ENCODE results near the gene DEFB125.
A peak's percentile ranks its signal among the peaks of the same experiment; 100 is the strongest.
"Not testable (repeated sequence)": the region's sequence is repeated elsewhere in the genome, so short reads cannot be mapped to it uniquely, and the experiment has no call there.

Gene DEFB125

DNA sequence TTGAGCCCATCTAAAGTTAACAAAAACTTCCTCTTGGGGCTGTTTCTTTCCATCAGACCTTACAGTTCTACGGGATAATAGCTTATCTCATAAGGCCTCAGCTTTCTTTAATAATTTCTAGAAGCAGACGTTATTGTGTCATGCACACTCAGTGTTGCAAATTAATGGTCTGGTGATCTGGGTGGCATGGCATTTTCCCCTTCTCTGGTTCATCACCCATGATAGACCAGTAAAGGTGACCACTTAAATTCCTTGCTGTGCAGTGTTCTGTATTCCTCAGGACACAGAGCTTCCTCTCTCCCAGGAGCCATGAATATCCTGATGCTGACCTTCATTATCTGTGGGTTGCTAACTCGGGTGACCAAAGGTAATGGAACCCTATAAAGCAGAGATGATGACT lies at the start of gene DEFB125:
Gene DEFB125, plus strand, starts transcription at position 272 of the 400 bp plus-strand sequence. Its CDS starts 38 bp downstream, at position 310.
- DNase-seq, result no peak

DNA sequence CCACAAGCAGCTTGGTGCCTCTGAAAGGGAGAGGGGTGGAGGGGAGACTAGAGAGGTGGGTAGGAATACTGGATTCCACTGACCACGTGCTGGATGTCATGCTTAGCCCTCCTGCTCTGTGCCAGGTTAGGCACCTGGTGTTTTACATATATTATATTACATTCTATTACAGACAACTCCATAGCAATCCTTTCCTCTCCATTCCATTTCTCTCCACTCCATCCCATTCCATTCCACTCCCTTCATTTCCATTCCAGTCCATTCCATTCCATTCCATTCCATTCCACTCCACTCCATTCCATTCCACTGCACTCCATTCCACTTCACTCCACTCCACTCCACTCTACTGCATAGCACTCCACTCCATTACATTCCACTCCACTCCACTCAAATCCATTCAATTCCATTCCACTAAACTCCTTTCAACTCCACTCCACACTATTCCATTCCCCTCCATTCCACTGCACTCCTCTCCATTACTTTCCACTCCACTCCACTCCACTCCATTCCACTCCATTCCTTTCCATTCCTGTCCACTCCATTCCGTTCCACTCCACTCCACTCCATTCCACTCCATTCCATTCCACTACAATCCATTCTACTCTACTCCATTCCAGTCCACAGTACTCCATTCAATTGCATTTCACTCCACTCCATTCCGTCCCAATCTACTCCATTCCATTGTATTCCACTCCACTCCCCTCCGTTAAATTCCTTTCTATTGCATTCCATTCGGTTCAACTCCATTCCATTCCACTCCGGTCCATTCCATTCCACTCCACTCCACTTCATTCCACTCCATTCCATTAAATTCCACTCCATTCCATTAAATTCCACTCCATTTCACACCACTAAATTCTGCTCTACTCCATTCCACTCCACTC lies 27.2 kb upstream of the DEFB125 start:
- no peak for DNase-seq

DNA sequence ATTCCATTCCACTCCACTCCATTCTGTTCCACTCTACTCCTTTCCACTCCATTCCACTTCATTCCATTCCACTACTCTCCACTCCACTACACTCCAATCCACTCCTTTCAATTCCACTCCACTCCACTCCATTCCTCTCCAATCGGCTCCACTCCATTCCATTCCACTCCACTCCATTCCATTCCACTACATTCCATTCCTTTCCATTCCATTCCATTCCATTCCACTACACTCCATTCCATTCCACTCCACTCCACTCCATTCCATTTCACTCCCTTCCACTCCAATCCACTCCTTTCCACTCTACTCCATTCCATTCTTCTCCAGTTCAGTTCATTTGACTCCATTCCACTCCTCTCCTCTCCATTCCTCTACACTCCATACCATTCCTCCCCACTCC lies 26.2 kb upstream of the DEFB125 start:
- no peak for DNase-seq

DNA sequence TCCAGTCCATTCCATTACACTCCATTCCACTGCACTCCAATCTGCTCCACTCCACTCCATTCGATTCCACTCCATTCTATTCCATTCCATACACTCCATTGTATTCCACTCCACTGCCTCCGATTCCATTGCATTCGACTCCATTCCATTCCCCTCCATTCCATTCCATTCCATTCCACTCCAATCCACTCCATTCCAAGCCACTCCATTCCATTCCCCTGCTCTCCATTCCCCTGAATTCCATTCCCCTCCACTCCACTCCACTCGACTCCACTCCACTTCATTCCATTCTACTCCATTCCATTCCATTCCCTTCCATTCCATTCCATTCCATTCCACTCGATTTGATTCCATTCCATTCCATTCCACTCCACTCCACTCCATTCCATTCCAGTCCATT lies 25.7 kb upstream of the DEFB125 start:
- no peak for DNase-seq

- DNase-seq, result no peak
Observed at GRCh38 chr20:62487-62886, 25.0 kb upstream of the DEFB125 start.

DNA sequence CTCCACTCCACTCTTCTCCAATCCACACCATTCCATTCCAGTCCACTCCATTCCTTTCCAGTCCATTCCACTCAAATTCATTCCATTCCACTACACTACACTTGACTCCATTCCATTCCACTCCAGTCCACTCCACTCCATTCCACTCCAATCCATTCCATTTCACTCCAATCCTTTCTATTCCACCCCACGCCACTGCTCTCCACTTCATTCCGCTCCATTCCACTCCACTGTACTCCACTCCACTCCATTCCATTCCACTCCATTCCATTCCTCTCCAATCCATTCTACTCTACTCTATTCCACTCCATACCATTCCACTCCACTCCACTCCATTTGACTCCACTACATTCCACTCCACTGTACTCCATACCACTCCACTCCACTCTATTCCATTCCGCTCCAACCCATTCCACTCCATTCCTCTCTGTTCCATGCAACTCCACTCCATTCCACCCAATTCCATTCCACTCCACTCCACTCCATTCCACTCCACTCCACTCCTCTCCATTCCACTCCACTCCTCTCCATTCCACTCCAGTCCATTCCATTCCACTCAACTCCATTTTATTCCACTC lies 23.4 kb upstream of the DEFB125 start:
- no peak for DNase-seq

DNA sequence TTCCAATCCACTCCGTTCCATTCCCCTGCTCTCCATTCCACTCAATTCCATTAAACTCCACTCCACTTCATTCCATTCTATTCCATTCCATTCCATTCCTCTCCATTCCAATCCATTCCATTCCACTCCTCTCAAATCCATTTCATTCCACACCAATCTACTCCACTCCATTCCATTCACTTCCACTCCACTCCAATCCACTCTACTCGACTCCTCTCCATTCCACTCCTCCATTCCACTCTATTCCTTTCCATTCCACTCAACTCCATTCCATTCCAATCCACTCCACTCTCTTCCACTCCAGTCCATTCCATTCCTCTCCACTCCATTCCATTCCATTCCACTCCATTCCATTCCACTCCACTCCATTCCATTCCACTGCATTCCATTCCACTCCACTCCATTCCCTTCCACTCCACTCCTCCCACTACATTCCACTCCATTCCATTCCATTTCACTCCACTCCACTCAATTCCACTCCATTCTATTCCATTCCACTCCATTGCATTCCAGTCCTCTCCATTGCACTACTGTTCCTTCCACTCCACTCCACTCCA lies 22.6 kb upstream of the DEFB125 start:
- no peak for DNase-seq

- DNase-seq, result no peak
Observed at GRCh38 chr20:77231-77630, 10.2 kb upstream of the DEFB125 start.

DNA sequence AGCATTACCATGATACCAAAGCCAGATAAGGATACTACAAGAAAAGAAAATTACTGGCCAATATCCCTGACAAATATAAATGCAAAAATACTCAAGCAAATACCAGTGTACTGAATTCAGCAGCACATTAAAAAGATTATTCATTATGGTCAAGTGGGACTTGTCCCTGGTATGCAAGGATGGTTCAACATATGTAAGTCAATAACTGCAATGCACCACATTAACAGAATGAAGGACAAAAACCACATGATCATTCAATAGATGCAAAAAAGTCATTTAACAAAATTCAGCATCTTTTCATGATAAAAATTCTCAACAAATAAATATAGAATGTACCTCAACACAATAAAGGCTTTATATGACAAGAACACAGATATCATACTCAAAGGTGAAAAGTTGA lies 9.1 kb upstream of the DEFB125 start:
- no peak for DNase-seq

GRCh38 chr20:79565-79964 lies 7.9 kb upstream of the DEFB125 start:
- DNase-seq, result no peak

DNA sequence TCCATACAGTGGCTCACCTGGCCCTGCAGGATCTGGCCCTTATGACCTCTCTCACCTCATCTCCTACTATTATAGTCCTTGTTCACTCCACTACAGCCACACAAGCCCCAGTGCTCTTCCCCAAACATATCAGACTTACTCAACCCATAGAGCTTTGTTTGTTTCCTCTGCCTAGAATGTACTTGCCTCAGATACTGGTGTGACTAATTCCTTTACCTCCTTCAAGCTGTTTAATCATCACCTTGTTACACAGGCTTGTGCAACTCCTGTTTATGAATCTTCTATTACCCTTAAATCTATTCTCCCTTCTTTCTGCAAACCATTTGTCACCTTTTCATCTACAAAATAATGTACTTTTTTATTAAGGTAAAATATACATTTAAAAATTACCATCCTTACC lies 3.2 kb downstream of the DEFB125 start:
- DNase-seq, result no peak

DNA sequence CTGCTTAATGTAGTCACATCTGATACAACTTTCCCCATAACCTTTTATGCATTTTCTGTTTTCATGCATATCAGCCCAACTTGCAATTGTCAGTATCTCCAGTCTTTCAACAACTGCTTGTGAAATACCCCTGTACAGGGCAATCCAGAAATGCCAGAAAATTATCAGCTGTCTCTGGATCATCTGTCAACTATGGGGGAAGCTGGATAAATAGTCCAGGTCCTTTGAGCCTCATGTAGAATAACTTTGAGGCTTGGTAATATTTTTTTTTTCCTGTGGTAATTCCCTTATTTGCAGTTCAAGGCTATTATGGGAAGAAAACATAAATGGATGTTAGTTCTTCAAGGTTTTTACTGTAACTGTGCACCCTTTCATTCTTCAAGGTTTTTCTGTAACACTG lies 6.2 kb downstream of the DEFB125 start:
- DNase-seq, result no peak

DNA sequence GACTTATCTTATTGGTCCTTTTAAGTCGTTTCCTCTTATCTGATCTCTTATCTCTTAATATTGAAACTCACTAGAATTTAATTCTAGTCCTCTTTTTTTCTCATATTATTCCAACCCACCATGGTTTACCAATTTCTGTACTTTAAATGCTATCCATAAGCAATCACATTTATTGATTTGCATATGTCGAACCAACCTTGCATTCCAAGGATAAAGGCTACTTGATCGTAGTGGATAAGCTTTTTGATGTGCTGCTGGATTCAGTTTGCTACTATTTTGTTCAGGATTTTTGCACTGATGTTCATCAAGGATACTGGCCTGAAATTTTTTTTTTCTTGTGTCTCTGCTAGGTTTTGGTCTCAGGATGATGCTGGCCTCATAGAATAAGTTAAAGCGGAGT lies 7.7 kb downstream of the DEFB125 start:
- DNase-seq, result no peak

- DNase-seq, result not testable (repeated sequence)
Observed at GRCh38 chr20:97691-98090, 10.2 kb downstream of the DEFB125 start.

- DNase-seq, result no peak
Observed at GRCh38 chr20:101975-102374, 14.5 kb downstream of the DEFB125 start.

DNA sequence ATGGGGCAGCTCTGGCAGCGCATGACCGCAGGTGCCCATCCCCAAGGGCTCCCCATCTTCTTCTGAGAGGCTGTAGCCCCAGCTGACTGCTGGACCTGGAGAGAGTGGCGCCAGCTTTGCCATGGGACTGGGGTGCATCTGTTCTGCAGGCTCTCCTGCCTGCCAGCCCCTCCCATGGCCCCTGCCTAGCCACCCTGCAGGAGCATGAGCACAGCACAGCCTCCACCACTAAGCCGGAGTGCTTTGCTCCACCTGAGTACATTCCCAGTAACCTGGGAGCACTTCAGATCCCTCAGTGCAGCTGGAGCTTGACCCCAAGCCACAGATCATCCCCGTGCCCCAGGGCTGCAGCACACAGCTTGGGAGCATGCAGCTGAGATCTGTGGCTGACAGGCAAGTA lies 16.0 kb downstream of the DEFB125 start:
- no peak for DNase-seq

DNA sequence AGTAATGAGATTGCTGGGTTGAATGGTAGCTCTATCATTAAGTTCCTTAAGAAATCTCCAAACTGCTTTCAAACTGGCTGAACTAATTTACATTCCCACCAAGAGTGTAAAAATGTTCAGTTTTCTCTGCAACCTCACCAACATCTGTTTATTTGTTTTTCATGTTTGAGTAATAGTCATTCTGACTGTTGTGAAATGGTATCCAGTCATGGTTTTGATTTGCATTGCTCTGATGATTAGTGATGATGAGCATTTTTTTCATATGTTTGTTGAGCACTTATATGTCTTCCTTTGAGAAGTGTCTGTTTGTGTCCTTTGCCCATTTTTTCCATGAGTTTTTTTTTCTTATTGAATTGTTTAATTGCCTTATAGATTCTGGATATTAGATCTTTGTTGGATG lies 24.9 kb downstream of the DEFB125 start:
- DNase-seq, result no peak

- DNase-seq, result no peak
Observed at GRCh38 chr20:117518-117917, 30.0 kb downstream of the DEFB125 start.

GRCh38 chr20:129786-130323 lies 42.4 kb downstream of the DEFB125 start:
- DNase-seq, result not testable (repeated sequence)

GRCh38 chr20:137668-138490 lies 50.4 kb downstream of the DEFB125 start:
- peak; percentile 38 for DNase-seq

DNA sequence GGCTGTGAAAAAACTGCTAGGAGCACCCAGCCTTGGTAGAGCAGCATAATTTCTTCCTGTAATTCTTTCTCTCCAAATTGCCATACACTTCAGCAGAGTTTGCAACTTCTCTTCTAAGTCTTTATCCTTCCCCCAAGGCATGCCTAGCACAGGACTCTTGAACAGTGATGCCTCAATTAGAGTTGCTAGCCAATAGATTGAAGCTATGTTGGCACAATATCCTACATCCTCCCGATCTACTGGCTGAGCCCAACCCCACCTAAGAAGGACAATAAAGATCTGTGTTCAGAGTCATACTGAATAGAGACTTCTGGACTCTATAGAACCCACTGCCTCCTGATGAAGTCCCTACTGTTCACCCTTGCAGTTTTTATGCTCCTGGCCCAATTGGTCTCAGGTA lies 54.8 kb downstream of the DEFB125 start, which contains the start of gene DEFB126:
Gene DEFB126, plus strand, starts transcription at position 301 of the 400 bp plus-strand sequence. Its CDS starts 39 bp downstream, at position 340.
- DNase-seq, result no peak

DNA sequence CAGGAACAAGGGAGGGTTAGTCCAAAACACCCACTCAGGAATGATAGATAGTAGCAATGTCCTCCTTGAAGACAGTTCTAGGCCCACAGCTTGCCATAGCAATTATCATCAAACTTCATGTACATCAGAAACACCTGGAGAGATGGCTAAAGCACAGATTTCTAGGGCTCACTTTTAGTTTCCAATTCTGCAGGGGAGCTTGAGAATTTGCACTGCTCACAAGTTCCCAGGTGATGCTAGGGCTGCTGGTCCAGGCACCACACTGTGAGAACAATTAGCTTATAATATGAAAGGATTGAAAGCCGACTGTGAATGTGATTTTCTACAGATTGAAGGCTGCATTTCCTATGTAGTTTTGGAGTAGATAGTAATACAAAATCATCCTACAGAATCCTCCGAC lies 58.4 kb downstream of the DEFB125 start:
- no peak for DNase-seq
